ENCODE measurements around the gene COL23A1. TPM values are rescaled to one million over a fixed set of nuclear protein-coding genes. Genes with fewer than 3 reads are reported as not detected.

The COL23A1 gene
- total RNA-seq, 2 donors from 2014 or later, result 0.16 to 0.24 TPM

DNA sequence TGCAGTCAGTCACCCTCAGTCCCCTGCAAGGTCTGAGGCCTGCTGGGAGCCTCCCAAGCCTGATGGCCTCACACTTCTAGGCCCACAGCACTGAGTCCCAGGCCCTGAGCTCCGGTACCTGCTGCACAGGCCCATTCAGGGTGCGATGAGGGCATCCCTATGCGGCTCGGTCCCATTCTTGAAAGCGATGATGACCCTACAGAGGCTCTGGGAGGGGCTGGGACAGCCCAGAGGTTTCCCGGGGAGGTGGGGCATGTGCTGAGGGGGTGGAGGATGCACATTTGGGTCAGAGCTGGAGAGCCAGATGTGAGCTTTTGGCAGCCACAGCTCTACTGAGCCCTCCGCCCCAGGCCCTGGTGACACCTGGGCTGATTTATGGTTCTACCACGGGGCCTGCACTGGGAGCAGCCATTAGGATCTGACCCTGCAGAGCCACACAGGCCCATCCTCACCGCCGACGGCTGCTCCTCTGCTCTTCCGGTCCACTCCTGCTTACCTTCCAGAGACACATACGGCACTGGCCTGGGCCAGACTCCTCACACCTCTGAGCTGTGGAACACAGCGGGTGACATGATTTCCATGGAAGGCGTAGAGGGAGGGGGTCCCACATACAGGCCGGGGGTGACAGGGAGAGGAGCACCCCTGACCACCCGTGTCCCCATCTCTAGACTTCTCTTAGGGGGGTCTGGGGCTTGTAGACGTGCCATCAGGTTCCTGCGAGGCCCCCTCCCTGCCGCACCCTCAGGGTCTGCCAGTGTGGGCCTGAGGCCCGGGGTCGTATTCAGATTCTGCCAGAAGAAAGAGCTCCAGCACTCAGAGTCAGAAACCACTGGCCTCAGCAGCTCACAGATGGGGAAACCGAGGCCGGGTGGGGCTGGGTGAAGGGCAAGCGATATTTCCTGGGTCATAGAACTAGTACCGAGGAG lies 53.4 kb downstream of the COL23A1 start:
- no peaks in the 10 kb centered on the region for H3K27me3 Mint-ChIP-seq
- H3K9me3 Mint-ChIP-seq, result no peaks in the 10 kb centered on the region
- no peak overlapping the region for H3K27ac Mint-ChIP-seq
- H3K4me1 Mint-ChIP-seq, result no peaks in the 10 kb centered on the region
- no peaks in the 10 kb centered on the region for H3K36me3 Mint-ChIP-seq (ENCODE audit: low read depth)
- H3K4me3 Mint-ChIP-seq, result no peak overlapping the region
- no peak for ATAC-seq (replicated peaks)

DNA sequence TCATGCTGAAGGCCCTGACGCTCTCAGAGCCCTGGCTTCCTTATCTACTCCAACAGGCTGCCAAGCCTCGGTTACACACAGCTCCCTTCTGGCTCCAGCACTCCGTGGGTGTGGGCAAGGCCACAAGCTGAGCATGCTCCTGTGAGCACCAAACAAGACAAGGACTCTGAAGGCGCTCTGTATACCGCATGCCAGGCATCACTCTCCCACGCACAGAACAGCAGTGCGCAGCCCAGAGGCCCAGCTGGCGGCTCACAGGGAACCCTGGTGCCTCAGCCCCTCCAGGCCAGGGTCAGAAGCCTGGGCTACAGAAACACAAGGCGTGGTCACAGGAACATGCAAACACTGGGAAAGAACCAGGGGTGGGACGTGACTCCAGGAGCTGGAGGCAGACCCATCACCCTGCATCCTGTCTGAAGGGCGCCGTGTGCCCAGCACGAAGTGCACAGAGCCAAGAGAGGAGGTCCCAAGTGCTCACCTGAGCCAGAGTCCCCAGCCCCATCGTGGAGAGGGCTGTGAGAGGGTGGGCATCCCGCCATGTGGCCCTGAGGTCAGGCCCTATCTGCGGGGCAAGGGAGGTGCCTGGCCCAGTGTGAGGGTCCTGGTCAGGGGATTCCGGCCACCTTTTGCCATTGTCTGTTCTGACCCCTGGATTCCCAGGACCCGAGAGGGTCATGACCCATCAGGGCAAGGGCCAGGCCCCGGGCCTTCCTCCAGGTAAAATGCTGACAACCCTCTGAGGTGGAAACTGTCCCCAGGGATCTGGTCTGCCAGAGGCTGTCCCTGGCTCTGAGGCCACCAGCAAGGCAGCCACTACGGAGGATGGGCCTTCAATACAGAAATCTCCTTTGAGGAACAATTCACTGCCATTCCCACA lies 54.7 kb downstream of the COL23A1 start:
- Mint-ChIP-seq H3K9me3 (no peaks in the 10 kb centered on the region), H3K27me3 (no peaks in the 10 kb centered on the region), H3K4me1 (no peaks in the 10 kb centered on the region), H3K36me3 (ENCODE audit: low read depth) (no peaks in the 10 kb centered on the region), H3K27ac (no peak overlapping the region), H3K4me3 (no peak overlapping the region)
- ATAC-seq (replicated peaks), result no peak

DNA sequence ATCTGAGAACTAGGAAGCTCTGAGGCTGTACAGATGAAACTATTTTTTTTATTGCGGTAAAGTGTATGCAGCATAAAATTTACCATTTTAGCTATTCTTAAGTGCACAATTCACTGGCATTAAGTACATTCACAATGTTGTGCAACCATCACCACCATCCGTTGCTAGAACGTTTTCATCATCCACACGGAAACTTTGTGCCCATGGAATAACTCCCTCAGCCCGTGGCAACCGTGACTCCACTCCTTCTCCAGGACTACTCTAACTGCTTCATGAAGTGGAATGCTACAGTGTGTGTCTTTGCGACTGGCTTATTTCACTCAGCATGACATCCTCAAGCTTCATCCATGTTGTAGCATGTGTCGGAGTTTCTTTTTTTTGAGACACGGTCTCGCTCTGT lies 57.1 kb downstream of the COL23A1 start:
- Mint-ChIP-seq H3K9me3 (no peaks in the 10 kb centered on the region), H3K4me3 (no peak overlapping the region), H3K4me1 (no peaks in the 10 kb centered on the region), H3K27me3 (no peaks in the 10 kb centered on the region), H3K36me3 (ENCODE audit: low read depth) (no peaks in the 10 kb centered on the region), H3K27ac (no peak overlapping the region)
- no peak for ATAC-seq (replicated peaks)

DNA sequence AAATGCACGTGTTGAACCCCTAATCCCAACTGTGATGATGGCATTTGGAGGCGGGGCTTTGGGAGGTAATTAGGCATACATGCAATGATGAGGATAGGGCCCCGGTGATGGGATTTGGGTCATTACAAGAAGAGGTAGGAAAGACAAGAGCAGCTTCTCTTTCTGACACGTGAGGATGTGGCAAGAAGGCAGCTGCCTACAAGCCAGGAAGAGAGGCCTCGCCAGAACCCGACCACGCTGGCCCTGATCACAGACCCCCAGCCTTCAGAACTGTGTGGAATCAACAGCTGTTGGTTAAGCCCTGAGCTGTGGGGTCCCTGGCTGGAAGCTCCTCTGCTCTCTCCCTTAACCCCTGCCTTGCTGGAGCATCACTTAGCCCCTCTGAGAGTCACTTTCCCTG lies 57.5 kb downstream of the COL23A1 start:
- Mint-ChIP-seq H3K27ac (no peak overlapping the region), H3K4me1 (no peaks in the 10 kb centered on the region), H3K36me3 (ENCODE audit: low read depth) (no peaks in the 10 kb centered on the region), H3K27me3 (no peaks in the 10 kb centered on the region), H3K4me3 (no peak overlapping the region), H3K9me3 (no peaks in the 10 kb centered on the region)
- ATAC-seq (replicated peaks), result no peak

DNA sequence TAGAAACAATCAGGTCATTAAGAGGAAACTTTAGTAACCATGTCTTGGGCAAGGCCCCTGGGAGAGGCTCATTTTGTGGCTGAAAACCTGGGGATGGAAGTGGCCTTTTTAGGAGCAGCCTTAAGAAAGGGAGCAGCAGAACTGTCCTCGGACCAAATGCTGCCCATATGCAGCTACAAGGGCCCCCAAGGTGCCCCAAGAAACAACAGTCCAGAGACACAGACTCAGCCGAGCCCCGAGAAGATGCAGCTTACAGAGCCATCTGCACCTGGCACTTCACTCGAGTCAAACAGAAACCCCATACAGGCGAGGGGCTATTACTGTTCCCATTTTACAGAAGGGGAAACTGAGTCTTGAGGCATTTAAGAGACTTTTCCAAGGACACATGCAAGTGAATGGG lies 58.0 kb downstream of the COL23A1 start:
- no peak for ATAC-seq (replicated peaks)
- Mint-ChIP-seq H3K4me3 (no peak overlapping the region), H3K27ac (no peak overlapping the region), H3K4me1 (no peaks in the 10 kb centered on the region), H3K36me3 (ENCODE audit: low read depth) (no peaks in the 10 kb centered on the region), H3K9me3 (no peaks in the 10 kb centered on the region), H3K27me3 (no peaks in the 10 kb centered on the region)

DNA sequence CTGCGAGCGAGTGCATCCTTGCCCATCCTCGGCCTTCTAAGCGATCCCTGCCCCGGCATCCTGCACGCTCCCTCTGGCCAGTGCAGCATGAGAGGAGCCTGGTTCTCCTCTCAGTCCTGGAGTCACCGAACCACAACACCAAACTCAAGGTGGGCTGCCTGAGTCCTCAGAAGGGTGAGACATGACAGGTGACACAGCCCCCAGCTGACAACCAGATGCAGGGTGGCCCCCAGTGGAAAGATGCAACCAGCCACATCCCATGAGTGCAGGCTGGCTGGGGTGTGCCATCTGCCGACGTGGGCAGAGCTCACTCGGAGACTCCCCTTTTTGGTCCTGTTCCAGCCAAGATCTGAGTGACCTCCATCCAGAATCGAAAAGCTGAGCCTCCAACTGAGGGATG lies 58.4 kb downstream of the COL23A1 start:
- Mint-ChIP-seq H3K9me3 (no peaks in the 10 kb centered on the region), H3K27ac (no peak overlapping the region), H3K27me3 (no peaks in the 10 kb centered on the region), H3K4me3 (no peak overlapping the region), H3K36me3 (ENCODE audit: low read depth) (no peaks in the 10 kb centered on the region), H3K4me1 (no peaks in the 10 kb centered on the region)
- ATAC-seq (replicated peaks), result no peak

DNA sequence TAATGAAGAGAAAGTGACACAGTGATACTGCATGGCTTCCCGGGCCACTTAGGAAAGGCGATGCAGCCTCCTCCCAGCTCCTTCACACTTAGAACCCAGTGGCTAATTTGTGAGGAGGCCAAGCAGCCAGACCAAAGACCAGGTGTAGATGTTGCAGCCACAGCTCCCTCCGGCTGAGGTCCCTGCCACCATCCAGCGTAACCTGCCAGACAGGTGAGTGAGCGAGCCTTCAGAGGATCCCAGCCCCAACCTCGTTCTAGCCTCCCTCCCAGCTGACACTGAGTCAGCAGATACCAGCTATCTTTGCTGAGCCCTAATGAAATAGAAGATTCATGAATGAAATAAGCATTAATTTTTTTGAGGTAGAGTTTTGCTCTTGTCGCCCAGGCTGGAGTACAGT lies 59.7 kb downstream of the COL23A1 start:
- no peaks in the 10 kb centered on the region for H3K9me3 Mint-ChIP-seq
- ATAC-seq (replicated peaks), result no peak
- no peaks in the 10 kb centered on the region for H3K27me3 Mint-ChIP-seq
- H3K4me1 Mint-ChIP-seq, result no peaks in the 10 kb centered on the region
- H3K4me3 Mint-ChIP-seq, result no peak overlapping the region
- H3K36me3 Mint-ChIP-seq (ENCODE audit: low read depth), result no peaks in the 10 kb centered on the region
- no peak overlapping the region for H3K27ac Mint-ChIP-seq

DNA sequence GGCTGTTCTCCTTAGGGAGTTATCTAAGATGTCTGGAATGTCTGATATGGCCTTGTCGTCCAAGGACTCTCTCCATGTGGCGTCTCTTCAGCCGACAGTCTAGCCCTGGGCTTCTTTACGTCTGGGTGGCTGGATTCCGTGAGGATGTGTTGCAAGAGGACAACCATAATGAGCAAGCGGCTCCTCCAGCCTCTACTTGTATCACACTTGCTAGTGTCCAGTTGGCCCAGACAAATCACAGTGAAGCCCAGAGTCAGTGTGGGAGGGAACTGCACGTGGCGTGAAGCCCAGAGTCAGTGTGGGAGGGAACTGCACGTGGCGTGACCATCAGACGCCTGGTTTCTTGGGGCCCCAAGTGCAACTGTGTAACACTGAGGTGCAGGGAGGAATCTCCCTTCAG lies 61.1 kb downstream of the COL23A1 start:
- ATAC-seq (replicated peaks), result no peak
- H3K27ac Mint-ChIP-seq, result no peak overlapping the region
- H3K27me3 Mint-ChIP-seq, result no peaks in the 10 kb centered on the region
- no peaks in the 10 kb centered on the region for H3K4me1 Mint-ChIP-seq
- H3K9me3 Mint-ChIP-seq, result no peaks in the 10 kb centered on the region
- no peak overlapping the region for H3K4me3 Mint-ChIP-seq
- H3K36me3 Mint-ChIP-seq (ENCODE audit: low read depth), result no peaks in the 10 kb centered on the region

DNA sequence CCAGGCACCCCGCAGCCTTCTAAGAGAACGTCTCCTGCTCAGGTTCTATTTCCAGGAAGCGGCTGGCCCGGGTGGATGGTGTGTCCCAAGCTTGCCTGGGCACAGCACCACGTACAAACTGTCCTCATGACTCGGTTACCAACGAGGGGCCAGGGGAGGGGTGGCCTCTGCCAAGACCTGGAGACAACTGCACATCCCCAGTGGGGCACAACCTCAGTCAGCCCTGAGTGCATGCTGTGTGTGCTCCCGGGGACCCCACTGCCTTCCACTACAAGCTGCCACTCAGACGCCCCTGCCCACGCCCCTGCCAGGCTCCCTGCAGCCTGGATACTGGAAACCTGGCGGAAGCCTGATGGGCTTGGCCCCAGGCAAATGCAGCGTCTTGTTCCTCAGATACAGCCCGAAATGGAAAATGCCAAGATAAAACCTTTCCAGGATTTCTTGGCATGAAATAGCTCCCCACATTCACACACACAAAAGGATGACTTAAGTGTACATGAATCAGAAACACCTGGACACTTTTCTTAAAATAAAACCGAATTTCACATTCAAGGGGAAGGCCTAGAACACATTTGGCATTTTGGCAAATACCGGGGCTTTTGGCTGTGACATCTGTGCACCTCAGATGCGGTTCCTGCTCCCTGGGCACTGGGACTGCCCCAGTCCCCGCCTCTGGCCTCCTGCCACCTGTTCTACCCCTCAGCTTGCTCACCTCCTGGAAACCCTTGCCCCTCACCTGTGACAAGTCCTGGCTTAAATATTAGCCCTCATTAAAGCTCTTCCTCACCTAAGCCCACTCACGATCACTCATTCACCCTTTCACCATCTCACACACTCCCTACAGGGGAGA lies 62.5 kb downstream of the COL23A1 start:
- no peaks in the 10 kb centered on the region for H3K9me3 Mint-ChIP-seq
- no peak overlapping the region for H3K4me3 Mint-ChIP-seq
- no peaks in the 10 kb centered on the region for H3K27me3 Mint-ChIP-seq
- H3K4me1 Mint-ChIP-seq, result no peaks in the 10 kb centered on the region
- ATAC-seq (replicated peaks), result no peak
- H3K36me3 Mint-ChIP-seq (ENCODE audit: low read depth), result no peaks in the 10 kb centered on the region
- no peak overlapping the region for H3K27ac Mint-ChIP-seq

DNA sequence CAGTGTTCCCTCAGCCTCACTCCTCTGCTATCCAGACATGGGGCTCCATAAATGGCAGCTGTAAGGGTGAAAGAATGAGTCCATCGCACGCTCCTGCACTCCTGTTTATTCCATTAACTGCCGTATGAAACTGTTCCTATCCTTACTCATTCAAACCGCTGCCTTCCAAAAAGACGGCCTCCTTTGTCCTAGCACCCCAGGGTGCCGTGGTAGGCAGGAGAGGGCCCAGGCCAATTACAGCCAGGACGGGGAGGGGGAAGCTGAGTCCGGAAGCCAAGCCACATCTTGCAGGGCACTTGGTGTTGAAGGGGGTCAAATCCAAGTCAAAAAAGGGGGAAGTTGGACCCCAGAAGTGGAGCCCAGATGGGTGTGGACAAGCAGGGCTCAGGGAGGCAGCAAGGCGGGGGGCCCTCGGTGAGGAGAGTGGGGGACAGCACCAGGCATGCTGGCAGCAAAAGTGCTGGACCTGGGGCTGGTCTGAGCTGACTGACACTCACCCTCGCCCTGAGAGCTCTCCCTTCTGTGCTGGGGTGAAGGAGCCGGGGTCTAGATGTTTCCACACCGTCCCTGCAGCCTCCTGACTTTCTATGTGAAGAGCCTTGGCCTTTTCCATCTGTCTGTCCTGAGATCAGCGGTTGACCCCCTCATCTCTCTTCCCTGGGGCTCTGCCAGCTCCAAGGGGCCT lies 63.3 kb downstream of the COL23A1 start:
- Mint-ChIP-seq H3K4me1 (no peaks in the 10 kb centered on the region), H3K9me3 (no peaks in the 10 kb centered on the region)

DNA sequence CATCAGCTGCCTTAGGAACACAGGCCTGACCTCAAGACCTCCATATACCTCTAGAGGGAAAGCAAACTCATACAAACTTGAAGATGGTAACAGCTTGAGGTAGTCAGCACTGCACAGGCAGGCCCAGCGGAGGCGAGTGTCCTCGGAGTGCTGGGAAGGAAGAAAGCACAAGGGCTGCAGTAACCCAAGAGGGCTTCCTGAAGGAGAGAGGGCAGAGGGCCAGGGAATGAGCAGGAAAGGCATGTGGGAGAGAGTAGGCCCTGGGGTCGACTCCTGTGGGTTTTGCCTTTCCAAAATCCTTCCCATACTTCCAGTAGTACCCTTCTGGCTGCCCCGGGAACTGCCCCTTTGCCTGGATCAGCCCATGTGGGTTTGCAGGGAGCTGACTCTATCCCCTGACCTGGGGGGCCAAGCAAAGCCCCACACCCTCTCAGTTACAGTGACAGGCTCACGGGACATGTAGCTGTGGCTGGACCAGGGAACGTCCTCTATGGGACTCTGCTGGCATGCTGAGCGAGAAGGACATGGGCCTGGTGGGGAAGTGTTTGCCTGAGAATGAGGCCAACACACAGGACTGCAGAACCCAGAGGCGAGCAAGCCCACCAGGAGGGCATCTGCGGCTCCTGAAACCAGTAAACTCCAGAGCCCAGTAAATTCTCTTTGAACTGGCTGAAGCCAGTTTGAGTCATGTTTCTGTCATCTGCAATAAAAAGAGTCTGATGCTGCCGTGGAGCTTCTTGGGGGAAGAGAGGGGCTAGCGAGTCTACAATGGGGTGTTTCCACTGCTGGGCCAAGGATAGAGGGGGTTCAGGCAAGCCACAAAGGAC lies 64.1 kb downstream of the COL23A1 start:
- ATAC-seq (replicated peaks), result no peak

More for the DNA sequence above, 63.3 kb downstream of the COL23A1 start:
- Mint-ChIP-seq H3K27ac (no peak overlapping the region), H3K36me3 (ENCODE audit: low read depth) (no peaks in the 10 kb centered on the region), H3K4me3 (no peak overlapping the region), H3K27me3 (no peaks in the 10 kb centered on the region)
- ATAC-seq (replicated peaks), result no peak

DNA sequence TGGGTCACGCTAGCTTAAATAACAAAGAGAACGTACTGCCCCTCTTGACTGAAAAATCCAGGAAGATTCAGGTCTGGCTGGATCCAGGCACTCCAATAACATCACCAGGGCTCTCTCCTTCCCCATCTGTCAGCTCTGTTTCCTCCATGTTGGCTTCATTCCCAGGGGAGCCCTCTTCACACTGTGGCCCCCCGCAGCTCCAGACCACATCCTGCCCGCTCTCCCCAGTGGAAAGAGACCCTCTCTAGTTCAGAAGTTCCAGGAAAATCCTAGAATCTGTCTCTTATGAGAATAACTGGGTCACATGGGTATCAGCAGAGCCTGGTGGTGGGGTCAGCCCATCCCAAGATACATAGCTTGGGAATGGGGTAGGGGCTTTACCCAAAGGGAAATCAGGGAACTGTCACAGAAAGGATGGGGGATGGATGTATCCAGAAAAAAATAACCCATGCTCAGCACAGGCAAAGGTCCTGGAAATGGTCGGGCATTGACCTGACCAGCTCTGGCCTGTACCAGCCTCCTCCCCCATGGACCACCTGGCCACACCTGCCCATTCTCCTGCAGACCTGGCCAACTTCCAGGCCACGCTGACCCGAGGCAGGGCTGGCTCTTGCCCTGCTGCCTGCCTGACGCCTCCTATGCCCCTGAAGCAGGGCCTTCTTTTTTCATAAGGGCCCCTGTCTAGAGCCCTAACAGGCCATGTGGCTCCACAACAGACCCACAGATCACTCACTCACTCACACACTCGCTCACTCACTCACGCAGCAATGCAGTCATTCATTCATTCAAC lies 65.9 kb downstream of the COL23A1 start:
- ATAC-seq (replicated peaks), result no peak
- Mint-ChIP-seq H3K36me3 (ENCODE audit: low read depth) (no peaks in the 10 kb centered on the region), H3K27ac (no peak overlapping the region), H3K4me1 (peaks cover 5% of the 10 kb centered on the region), H3K9me3 (peaks cover 6% of the 10 kb centered on the region), H3K27me3 (peaks cover 7% of the 10 kb centered on the region), H3K4me3 (no peak overlapping the region)

More for the DNA sequence above, 64.1 kb downstream of the COL23A1 start:
- H3K4me1 Mint-ChIP-seq, result no peaks in the 10 kb centered on the region
- no peaks in the 10 kb centered on the region for H3K27me3 Mint-ChIP-seq
- no peaks in the 10 kb centered on the region for H3K36me3 Mint-ChIP-seq (ENCODE audit: low read depth)
- H3K27ac Mint-ChIP-seq, result no peak overlapping the region
- H3K9me3 Mint-ChIP-seq, result no peaks in the 10 kb centered on the region
- H3K4me3 Mint-ChIP-seq, result no peak overlapping the region
